Testis (tissue), 2 donors: Measurements from ENCODE around the gene EYS.

Experiments
- POLR2A ChIP-seq: fragments of 450-650 bp; IDR thresholded peaks from one replicate; pipeline ENCODE4 v1.6.1; 2017; ENCODE audit warnings: antibody characterized with exemption, mild to moderate bottlenecking, moderate library complexity
- TF ChIP-seq, protein P1 (sequence below), 3 experiments: fragments of 450-650 bp in 2 of 3; fragments of 200-600 bp in 1 of 3; sonication (generic) in 1 of 3; IDR thresholded peaks; one replicate each; pipeline ENCODE4 v1.5.1; 2016 to 2019; ENCODE audit warnings: antibody characterized with exemption in 3 of 3, mild to moderate bottlenecking in 2 of 3, moderate library complexity in 1 of 3

DNA sequence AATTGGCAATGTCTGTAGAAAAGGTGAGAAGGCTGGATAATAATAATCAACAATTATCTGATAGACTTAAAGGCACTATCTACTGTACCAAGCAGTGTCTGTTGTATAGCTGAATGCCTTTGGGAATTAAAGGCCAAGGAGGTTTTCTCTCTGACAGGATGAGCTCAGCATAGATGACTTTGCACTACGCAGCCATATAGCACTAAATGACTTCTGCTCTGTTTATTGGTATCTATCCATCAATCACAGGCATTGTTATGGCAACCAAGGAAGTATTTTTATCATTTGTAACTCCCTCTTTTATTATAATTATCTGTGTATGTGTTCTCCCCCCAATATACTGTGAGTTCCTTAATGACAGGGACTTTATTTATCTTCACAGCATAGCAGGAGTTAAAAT, 1417.1 kb downstream of the EYS start:
- no peak for TF ChIP-seq POLR2A
- TF ChIP-seq, protein P1, sequence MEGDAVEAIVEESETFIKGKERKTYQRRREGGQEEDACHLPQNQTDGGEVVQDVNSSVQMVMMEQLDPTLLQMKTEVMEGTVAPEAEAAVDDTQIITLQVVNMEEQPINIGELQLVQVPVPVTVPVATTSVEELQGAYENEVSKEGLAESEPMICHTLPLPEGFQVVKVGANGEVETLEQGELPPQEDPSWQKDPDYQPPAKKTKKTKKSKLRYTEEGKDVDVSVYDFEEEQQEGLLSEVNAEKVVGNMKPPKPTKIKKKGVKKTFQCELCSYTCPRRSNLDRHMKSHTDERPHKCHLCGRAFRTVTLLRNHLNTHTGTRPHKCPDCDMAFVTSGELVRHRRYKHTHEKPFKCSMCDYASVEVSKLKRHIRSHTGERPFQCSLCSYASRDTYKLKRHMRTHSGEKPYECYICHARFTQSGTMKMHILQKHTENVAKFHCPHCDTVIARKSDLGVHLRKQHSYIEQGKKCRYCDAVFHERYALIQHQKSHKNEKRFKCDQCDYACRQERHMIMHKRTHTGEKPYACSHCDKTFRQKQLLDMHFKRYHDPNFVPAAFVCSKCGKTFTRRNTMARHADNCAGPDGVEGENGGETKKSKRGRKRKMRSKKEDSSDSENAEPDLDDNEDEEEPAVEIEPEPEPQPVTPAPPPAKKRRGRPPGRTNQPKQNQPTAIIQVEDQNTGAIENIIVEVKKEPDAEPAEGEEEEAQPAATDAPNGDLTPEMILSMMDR (IDR thresholded peaks at IDR 0.05), result no peak
